Mesendoderm (in vitro differentiated cells): ENCODE data around the gene RUSF1.
A peak's percentile ranks its signal among the peaks of the same experiment; 100 is the strongest.

ENCODE experiments used
- DNase-seq: peaks from one replicate; pipeline ENCODE4 v3.0.0; 2013
- H2AK5ac ChIP-seq: 2 replicates; pipeline ENCODE4 v1.6.1; 2013; ENCODE audit warnings: low read length, inconsistent platforms
- H2BK120ac ChIP-seq: 2 replicates; pipeline ENCODE4 v1.6.1; 2013; ENCODE audit warnings: low read depth, mild to moderate bottlenecking, low read length, moderate library complexity, mixed read lengths
- H2BK15ac ChIP-seq: replicated peaks from 2 replicates; pipeline ENCODE4 v1.6.1; 2013; ENCODE audit warnings: low read depth, mild to moderate bottlenecking, moderate library complexity
- H2BK5ac ChIP-seq: 2 replicates; pipeline ENCODE4 v1.6.1; 2013; ENCODE audit warnings: low read length, inconsistent platforms
- H3K18ac ChIP-seq: 2 replicates; pipeline ENCODE4 v1.6.1; 2013; ENCODE audit warnings: mild to moderate bottlenecking, low read length, mixed read lengths
- H3K23ac ChIP-seq: one replicate; pipeline ENCODE4 v1.6.1; 2013; ENCODE audit warnings: low read length
- H3K27ac ChIP-seq: 2 replicates; pipeline ENCODE4 v1.5.1; 2013; ENCODE audit warnings: low read depth, mild to moderate bottlenecking, inconsistent platforms, low read length, moderate library complexity
- H3K27me3 ChIP-seq: 2 replicates; pipeline ENCODE4 v1.6.1; 2013; ENCODE audit warnings: low read length, control low read depth, mild to moderate bottlenecking, inconsistent platforms; ENCODE audit not compliant: insufficient read depth, poor library complexity
- H3K36me3 ChIP-seq: 2 replicates; pipeline ENCODE4 v1.6.1; 2013; ENCODE audit warnings: low read length, inconsistent platforms; ENCODE audit not compliant: control insufficient read depth, insufficient read depth
- H3K4ac ChIP-seq: one replicate; pipeline ENCODE4 v1.6.1; 2013; ENCODE audit warnings: low read depth, mild to moderate bottlenecking, low read length, moderate library complexity
- H3K4me1 ChIP-seq: 2 replicates; pipeline ENCODE4 v1.6.1; 2013; ENCODE audit warnings: low read depth, low read length, inconsistent platforms; ENCODE audit not compliant: control insufficient read depth
- H3K4me2 ChIP-seq: 2 replicates; pipeline ENCODE4 v1.6.1; 2013; ENCODE audit warnings: low read length
- H3K4me3 ChIP-seq: 2 replicates; pipeline ENCODE4 v1.5.1; 2013; ENCODE audit warnings: mild to moderate bottlenecking, low read length
- H3K56ac ChIP-seq: one replicate; pipeline ENCODE4 v1.6.1; 2013; ENCODE audit warnings: low read length
- H3K79me1 ChIP-seq: 2 replicates; pipeline ENCODE4 v1.6.1; 2013; ENCODE audit warnings: low read length, inconsistent platforms
- H3K79me2 ChIP-seq: 2 replicates; pipeline ENCODE4 v1.6.1; 2013; ENCODE audit warnings: mild to moderate bottlenecking, low read length; ENCODE audit not compliant: control insufficient read depth, insufficient read depth
- H3K9ac ChIP-seq: 2 replicates; pipeline ENCODE4 v1.6.1; 2013; ENCODE audit warnings: low read length, inconsistent platforms
- H4K5ac ChIP-seq: one replicate; pipeline ENCODE4 v1.6.1; 2013; ENCODE audit warnings: low read length
- H4K8ac ChIP-seq: one replicate; pipeline ENCODE4 v1.6.1; 2013; ENCODE audit warnings: low read depth, mild to moderate bottlenecking, control low read depth, low read length, moderate library complexity
- WGBS: extraction: QIAGEN DNeasy Blood & Tissue Kit; methylation state at CpG from one replicate; pipeline ENCODE4 v1.1.7; 2013; ENCODE audit warnings: low lambda C conversion rate, missing lambda C conversion rate; ENCODE audit not compliant: insufficient coverage; ENCODE audit errors: extremely low coverage; 5-methylcytosine and 5-hydroxymethylcytosine counted together

The RUSF1 gene

DNA sequence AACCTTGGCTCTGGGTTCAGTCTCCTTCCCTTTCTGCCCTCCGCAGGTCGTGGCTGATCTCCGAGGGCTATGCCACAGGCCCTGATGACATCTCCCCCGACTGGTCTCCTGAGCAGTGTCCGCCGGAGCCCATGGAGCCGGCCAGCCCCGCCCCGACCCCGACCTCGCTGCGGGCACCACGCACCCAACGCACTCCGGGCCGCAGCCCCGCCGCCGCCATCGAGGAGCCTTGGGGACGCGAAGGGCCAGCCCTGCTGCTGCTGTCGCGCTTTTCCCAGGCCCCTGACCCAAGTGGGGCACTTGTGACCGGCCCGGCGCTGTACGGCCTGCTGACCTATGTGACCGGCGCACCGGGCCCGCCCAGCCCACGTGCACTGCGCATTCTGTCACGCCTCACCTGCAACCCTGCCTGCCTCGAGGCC, 43.8 kb downstream of the RUSF1 start:
- Histone ChIP-seq H3K79me1 (no peaks in the 10 kb centered on the region), H3K27ac (no peak overlapping the region), H3K36me3 (no peaks in the 10 kb centered on the region), H2AK5ac (no peak overlapping the region), H3K4ac (no peak overlapping the region), H4K5ac (no peak overlapping the region), H2BK5ac (no peak overlapping the region), H3K79me2 (no peaks in the 10 kb centered on the region), H3K4me3 (no peak overlapping the region), H3K9ac (no peak overlapping the region), H3K23ac (no peak overlapping the region), H2BK120ac (no peak overlapping the region), H3K56ac (no peak overlapping the region), H2BK15ac (no peak overlapping the region), H3K18ac (no peak overlapping the region), H4K8ac (no peak overlapping the region), H3K27me3 (no peaks in the 10 kb centered on the region), H3K4me2 (no peak overlapping the region), H3K4me1 (peaks cover 2% of the 10 kb centered on the region)
- DNase-seq: no peak
- WGBS: no CpG with 5 or more reads among the region's 36 CpGs

GRCh38 chr16:31461921-31462804, 46.0 kb downstream of the RUSF1 start:
- Histone ChIP-seq H3K4me2 (no peak overlapping the region), H4K5ac (no peak overlapping the region), H3K36me3 (no peaks in the 10 kb centered on the region), H3K4me3 (no peak overlapping the region), H3K27me3 (no peaks in the 10 kb centered on the region), H2AK5ac (no peak overlapping the region), H3K27ac (no peak overlapping the region), H2BK5ac (no peak overlapping the region), H2BK120ac (no peak overlapping the region), H3K18ac (no peak overlapping the region), H3K9ac (no peak overlapping the region), H3K79me1 (peaks cover 10% of the 10 kb centered on the region), H3K23ac (no peak overlapping the region), H4K8ac (no peak overlapping the region), H2BK15ac (no peak overlapping the region), H3K4me1 (peaks cover 6% of the 10 kb centered on the region), H3K4ac (no peak overlapping the region), H3K56ac (no peak overlapping the region), H3K79me2 (peaks cover 13% of the 10 kb centered on the region)
- DNase-seq: no peak
- WGBS: no CpG with 5 or more reads among the region's 35 CpGs

GRCh38 chr16:31461201-31461920, 46.8 kb downstream of the RUSF1 start:
- Histone ChIP-seq H2BK120ac (no peak overlapping the region), H3K4me1 (peaks cover 6% of the 10 kb centered on the region), H3K18ac (no peak overlapping the region), H3K4ac (no peak overlapping the region), H2BK15ac (no peak overlapping the region), H3K9ac (no peak overlapping the region), H4K5ac (no peak overlapping the region), H2AK5ac (no peak overlapping the region), H3K4me3 (no peak overlapping the region), H3K79me1 (peaks cover 18% of the 10 kb centered on the region), H2BK5ac (no peak overlapping the region), H3K4me2 (no peak overlapping the region), H3K27me3 (no peaks in the 10 kb centered on the region), H3K79me2 (peaks cover 21% of the 10 kb centered on the region), H3K27ac (no peak overlapping the region), H3K23ac (no peak overlapping the region), H3K36me3 (no peaks in the 10 kb centered on the region), H3K56ac (no peak overlapping the region), H4K8ac (no peak overlapping the region)
- no CpG with 5 or more reads among the region's 10 CpGs for WGBS
- no peak for DNase-seq

DNA sequence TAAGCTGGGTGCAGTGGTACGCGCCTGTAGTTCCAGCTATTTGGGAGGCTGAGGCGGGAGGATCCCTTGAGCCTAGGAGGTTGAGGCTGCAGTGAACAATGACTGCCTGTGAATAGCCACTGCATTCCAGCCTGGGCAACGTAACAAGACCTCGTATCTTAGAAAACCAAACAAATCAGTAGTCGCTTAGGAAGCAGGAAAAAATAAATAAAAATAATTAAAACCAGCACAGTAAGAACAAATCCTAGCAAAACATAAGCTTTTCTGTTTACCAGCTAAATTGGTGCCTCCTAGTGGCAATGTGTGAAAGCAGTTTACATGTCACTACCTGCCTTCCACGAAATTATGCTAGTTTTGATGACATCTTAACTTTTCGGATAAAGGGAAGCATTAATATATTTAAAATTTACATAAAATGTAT, 47.6 kb downstream of the RUSF1 start:
- H3K9ac ChIP-seq: peak overlapping the region; percentile 96
- no peak overlapping the region for H2BK5ac ChIP-seq
- H3K4me3 ChIP-seq: no peak overlapping the region
- no peak overlapping the region for H4K8ac ChIP-seq
- no peak overlapping the region for H3K4ac ChIP-seq
- H3K79me1 ChIP-seq: peaks cover 18% of the 10 kb centered on the region
- H4K5ac ChIP-seq: peak overlapping the region; percentile 21
- no peak overlapping the region for H2AK5ac ChIP-seq
- H3K56ac ChIP-seq: peak overlapping the region; percentile 95
- no CpG with 5 or more reads among the region's 8 CpGs for WGBS
- peaks cover 21% of the 10 kb centered on the region for H3K79me2 ChIP-seq
- H3K27me3 ChIP-seq: no peaks in the 10 kb centered on the region
- H3K23ac ChIP-seq: no peak overlapping the region
- no peak overlapping the region for H3K4me2 ChIP-seq
- peak; percentile 65 for DNase-seq
- no peak overlapping the region for H2BK120ac ChIP-seq
- no peaks in the 10 kb centered on the region for H3K36me3 ChIP-seq
- no peak overlapping the region for H3K27ac ChIP-seq
- H3K18ac ChIP-seq: no peak overlapping the region
- H3K4me1 ChIP-seq: peaks cover 6% of the 10 kb centered on the region
- no peak overlapping the region for H2BK15ac ChIP-seq

- Histone ChIP-seq H3K4me2 (peak overlapping the region; percentile 75), H3K27ac (peak overlapping the region; percentile 89), H3K27me3 (no peaks in the 10 kb centered on the region), H4K8ac (no peak overlapping the region), H3K56ac (peak overlapping the region; percentile 99), H3K4me1 (peaks cover 6% of the 10 kb centered on the region), H3K4me3 (peak overlapping the region; percentile 76), H3K79me2 (peaks cover 25% of the 10 kb centered on the region), H3K79me1 (peaks cover 24% of the 10 kb centered on the region), H2BK5ac (peak overlapping the region; percentile 97), H3K18ac (peak overlapping the region; percentile 44), H2AK5ac (peak overlapping the region; percentile 56), H3K4ac (peak overlapping the region; percentile 94), H4K5ac (peak overlapping the region; percentile 21), H3K36me3 (no peaks in the 10 kb centered on the region), H3K23ac (peak overlapping the region; percentile 81), H3K9ac (peak overlapping the region; percentile 96), H2BK15ac (no peak overlapping the region), H2BK120ac (no peak overlapping the region)
- WGBS: no CpG with 5 or more reads among the region's 61 CpGs
- DNase-seq: peak; percentile 99
These were observed 48.3 kb downstream of the RUSF1 start for GRCh38 chr16:31459687-31460581.
